A549 (cell line): ENCODE data around the gene MOB4.

Experiments used
- CBX8 ChIP-seq: fragments of 200-600 bp; sonication (generic); IDR thresholded peaks from 2 replicates; pipeline ENCODE4 v1.6.1; 2016
- CHD2 ChIP-seq: fragments of 150-350 bp; IDR thresholded peaks from 2 replicates; pipeline ENCODE4 v1.6.1; 2014; ENCODE audit warnings: low read length; ENCODE audit not compliant: partially characterized antibody
- EHMT2 ChIP-seq: fragments of 200-600 bp; sonication (generic); IDR thresholded peaks from 2 replicates; pipeline ENCODE4 v1.6.1; 2016; ENCODE audit warnings: antibody characterized with exemption, low read depth, mild to moderate bottlenecking, moderate library complexity
- EP300 ChIP-seq, 2 experiments: fragments of >200 bp; sonication (Bioruptor Twin); formaldehyde crosslinking; IDR thresholded peaks; 2 replicates in 1 of 2; 3 replicates in 1 of 2; pipeline ENCODE4 v1.6.1; 2016 to 2017
- HOXA7 ChIP-seq: fragments of 250-450 bp; sonication (Bioruptor Pico); IDR thresholded peaks from 2 replicates; pipeline ENCODE4 v1.5.0; 2020; ENCODE audit warnings: mild to moderate bottlenecking, moderate library complexity
- JUNB ChIP-seq: fragments of >200 bp; sonication (Bioruptor Twin); formaldehyde crosslinking; IDR thresholded peaks from 2 replicates; pipeline ENCODE4 v1.6.1; 2016
- MAZ ChIP-seq: fragments of 150-350 bp; IDR thresholded peaks from 2 replicates; pipeline ENCODE4 v1.6.1; 2014; ENCODE audit warnings: antibody characterized with exemption, low read depth, low read length, borderline replicate concordance
- POLR2A ChIP-seq: IDR thresholded peaks from 2 replicates; pipeline ENCODE4 v1.6.1; 2012; ENCODE audit warnings: mild to moderate bottlenecking, low read length
- REST ChIP-seq: fragments of 200-600 bp; sonication (generic); IDR thresholded peaks from 2 replicates; pipeline ENCODE4 v1.6.1; 2016; ENCODE audit warnings: antibody characterized with exemption, mild to moderate bottlenecking, moderate library complexity
- ZFP36 ChIP-seq: fragments of 450-650 bp; IDR thresholded peaks from 2 replicates; pipeline ENCODE4 v1.6.1; 2014; ENCODE audit warnings: borderline replicate concordance; ENCODE audit not compliant: partially characterized antibody
- TF ChIP-seq, protein P1 (sequence below): fragments of >200 bp; sonication (Bioruptor Twin); formaldehyde crosslinking; IDR thresholded peaks from 3 replicates; pipeline ENCODE4 v1.5.1; 2016

GRCh38 chr2:197559681-197560080 lies 43.8 kb downstream of the MOB4 start:
- TF ChIP-seq POLR2A (no peak), CHD2 (no peak), REST (no peak), MAZ (no peak), JUNB (no peak), ZFP36 (no peak), EHMT2 (no peak), HOXA7 (no peak), EP300 (IDR thresholded peaks at IDR 0.05) (no peak), CBX8 (no peak)
- TF ChIP-seq, protein P1, sequence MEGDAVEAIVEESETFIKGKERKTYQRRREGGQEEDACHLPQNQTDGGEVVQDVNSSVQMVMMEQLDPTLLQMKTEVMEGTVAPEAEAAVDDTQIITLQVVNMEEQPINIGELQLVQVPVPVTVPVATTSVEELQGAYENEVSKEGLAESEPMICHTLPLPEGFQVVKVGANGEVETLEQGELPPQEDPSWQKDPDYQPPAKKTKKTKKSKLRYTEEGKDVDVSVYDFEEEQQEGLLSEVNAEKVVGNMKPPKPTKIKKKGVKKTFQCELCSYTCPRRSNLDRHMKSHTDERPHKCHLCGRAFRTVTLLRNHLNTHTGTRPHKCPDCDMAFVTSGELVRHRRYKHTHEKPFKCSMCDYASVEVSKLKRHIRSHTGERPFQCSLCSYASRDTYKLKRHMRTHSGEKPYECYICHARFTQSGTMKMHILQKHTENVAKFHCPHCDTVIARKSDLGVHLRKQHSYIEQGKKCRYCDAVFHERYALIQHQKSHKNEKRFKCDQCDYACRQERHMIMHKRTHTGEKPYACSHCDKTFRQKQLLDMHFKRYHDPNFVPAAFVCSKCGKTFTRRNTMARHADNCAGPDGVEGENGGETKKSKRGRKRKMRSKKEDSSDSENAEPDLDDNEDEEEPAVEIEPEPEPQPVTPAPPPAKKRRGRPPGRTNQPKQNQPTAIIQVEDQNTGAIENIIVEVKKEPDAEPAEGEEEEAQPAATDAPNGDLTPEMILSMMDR: no peak
